ENCODE results near the gene ACVR1.

ACVR1 gene

GRCh38 chr2:157876066-157876785 lies at the start of gene ACVR1:
TSS of gene ACVR1 (minus strand) at chr2:157876330. CDS start at chr2:157799493, 76,837 bp downstream.
- peak; percentile 84 for DNase-seq

GRCh38 chr2:157925071-157925470 lies 48.9 kb upstream of the ACVR1 start:
- DNase-seq: no peak

GRCh38 chr2:157923598-157924217 lies 47.6 kb upstream of the ACVR1 start:
- DNase-seq: no peak

- DNase-seq: no peak
These were observed 46.7 kb upstream of the ACVR1 start for GRCh38 chr2:157922815-157923214.

- no peak for DNase-seq
These were observed 46.2 kb upstream of the ACVR1 start for GRCh38 chr2:157922336-157922735.

- no peak for DNase-seq
These were observed 44.6 kb upstream of the ACVR1 start for GRCh38 chr2:157920736-157921135.

GRCh38 chr2:157919181-157919580 lies 43.1 kb upstream of the ACVR1 start:
- no peak for DNase-seq

GRCh38 chr2:157918319-157918718 lies 42.2 kb upstream of the ACVR1 start:
- no peak for DNase-seq

GRCh38 chr2:157911750-157912149 lies 35.6 kb upstream of the ACVR1 start:
- DNase-seq: no peak

GRCh38 chr2:157911246-157911645 lies 35.1 kb upstream of the ACVR1 start:
- DNase-seq: no peak

GRCh38 chr2:157905092-157905491 lies 29.0 kb upstream of the ACVR1 start:
- no peak for DNase-seq

GRCh38 chr2:157903626-157904025 lies 27.5 kb upstream of the ACVR1 start:
- no peak for DNase-seq

- no peak for DNase-seq
These were observed 27.0 kb upstream of the ACVR1 start for GRCh38 chr2:157903151-157903550.

GRCh38 chr2:157902692-157903091 lies 26.6 kb upstream of the ACVR1 start:
- DNase-seq: no peak

GRCh38 chr2:157901325-157901724 lies 25.2 kb upstream of the ACVR1 start:
- DNase-seq: no peak

GRCh38 chr2:157900684-157901083 lies 24.6 kb upstream of the ACVR1 start:
- no peak for DNase-seq

GRCh38 chr2:157900203-157900602 lies 24.1 kb upstream of the ACVR1 start:
- no peak for DNase-seq

GRCh38 chr2:157899125-157899839 lies 23.2 kb upstream of the ACVR1 start:
- DNase-seq: peak; percentile 42

- DNase-seq: peak; percentile 85
These were observed 22.5 kb upstream of the ACVR1 start for GRCh38 chr2:157898591-157898996.

- DNase-seq: peak; percentile 51
These were observed 21.2 kb upstream of the ACVR1 start for GRCh38 chr2:157897106-157897971.

GRCh38 chr2:157895531-157895930 lies 19.4 kb upstream of the ACVR1 start:
- peak; percentile 26 for DNase-seq

- no peak for DNase-seq
These were observed 18.7 kb upstream of the ACVR1 start for GRCh38 chr2:157894694-157895435.
